GM21515 (cell line): ENCODE data around the gene ABL1.

ENCODE experiments used
- ATAC-seq: cut with Tn5 transposase; IDR thresholded peaks from one replicate; pipeline ENCODE4 v1.9.1; 2021; ENCODE audit not compliant: unreplicated experiment

The ABL1 gene

DNA sequence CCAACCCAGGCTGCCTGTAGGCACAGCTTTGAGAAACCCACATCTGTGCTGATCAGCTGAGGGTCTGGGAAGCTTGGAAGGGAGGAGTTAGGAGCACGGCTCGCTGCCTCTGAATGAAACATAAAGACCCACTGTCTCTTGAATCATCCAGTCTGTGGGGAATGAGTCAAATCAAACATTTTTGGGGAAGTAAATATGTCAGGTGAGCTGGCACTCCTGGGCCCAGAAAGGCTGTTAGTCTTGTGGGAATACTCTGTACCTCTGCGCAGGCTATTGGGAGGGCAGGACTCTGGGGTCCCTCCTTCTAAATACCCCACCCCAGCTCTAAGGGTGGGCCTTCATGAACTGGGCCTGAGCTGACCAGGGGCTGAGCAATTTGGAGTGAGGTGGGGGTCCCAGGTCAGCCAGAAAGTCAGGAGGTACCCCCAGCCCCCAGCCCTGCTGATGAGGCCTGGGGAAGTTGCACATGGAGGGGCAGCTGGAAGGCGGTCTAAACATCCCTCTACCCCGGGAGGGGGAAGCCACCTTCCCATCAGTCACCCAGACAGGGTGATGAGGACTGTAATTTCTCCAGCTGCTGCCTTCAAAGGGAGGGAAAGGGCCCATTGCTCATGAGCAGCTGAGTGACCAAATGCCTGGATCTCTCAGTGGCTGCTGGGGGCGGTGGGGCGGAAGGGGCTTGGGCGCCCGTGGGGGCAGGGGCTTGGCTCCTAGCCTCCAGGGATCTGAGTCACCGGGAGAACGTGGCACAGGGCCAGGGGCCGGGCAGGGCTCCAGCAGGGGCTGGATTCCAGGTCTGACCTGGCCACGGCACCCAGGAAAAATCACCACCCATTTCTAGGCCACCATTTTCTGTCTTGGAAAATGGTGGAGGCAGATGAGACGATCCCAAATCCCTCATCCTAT, 93.2 kb downstream of the ABL1 start:
- no peak for ATAC-seq

DNA sequence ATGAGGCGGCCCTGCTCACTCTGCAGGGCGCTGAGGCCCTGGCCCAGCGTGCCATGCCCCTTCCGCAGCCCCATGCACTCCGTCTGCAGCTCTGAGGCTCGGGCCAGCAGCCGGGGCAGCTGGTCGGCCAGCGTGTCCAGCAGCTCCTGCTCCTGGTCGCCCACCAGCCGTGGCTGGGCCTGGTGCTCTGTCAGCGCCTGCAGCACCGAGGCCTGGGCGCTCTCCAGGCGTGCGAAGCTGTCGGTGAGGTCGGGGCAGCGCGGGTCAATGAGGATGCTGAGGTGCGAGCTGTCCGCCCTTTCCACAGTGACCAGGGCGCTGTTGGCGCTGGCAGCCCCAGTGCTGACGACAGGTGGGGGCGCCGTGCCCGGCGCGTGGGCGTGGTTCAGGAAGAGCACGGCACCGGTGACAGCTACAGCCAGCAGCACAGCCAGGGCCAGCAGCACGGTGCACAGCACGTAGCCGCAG, 94.6 kb downstream of the ABL1 start:
- ATAC-seq: no peak

DNA sequence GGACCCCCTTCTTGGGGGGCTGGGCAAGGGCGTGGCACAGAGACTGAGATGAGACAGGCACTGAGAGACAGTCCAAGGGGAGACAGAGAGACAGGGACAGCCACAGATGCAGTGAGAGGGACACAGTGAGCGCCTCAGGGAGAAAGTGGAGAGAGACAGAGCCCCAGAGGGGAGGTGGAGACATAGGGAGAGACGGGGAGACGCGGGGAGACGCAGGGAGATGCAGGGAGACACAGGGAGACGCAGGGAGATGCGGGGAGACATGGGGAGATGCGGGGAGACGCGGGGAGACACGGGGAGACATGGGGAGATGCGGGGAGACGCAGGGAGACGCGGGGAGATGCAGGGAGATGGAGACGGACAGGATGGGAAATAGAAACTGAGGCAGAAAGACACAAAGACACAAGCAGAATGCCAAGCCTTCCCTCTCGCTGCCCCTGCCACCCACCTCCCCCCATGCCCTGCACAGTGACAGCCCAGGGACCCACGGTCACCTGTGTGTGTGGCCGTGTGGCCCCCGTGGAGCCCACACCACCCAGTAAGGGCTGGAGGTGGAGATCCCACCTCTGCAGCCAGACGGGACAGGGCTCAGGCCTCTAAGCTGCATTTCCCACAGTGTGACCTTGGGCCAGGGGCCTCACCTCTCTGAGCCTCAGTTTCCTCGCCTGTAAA, 95.2 kb downstream of the ABL1 start:
- no peak for ATAC-seq

DNA sequence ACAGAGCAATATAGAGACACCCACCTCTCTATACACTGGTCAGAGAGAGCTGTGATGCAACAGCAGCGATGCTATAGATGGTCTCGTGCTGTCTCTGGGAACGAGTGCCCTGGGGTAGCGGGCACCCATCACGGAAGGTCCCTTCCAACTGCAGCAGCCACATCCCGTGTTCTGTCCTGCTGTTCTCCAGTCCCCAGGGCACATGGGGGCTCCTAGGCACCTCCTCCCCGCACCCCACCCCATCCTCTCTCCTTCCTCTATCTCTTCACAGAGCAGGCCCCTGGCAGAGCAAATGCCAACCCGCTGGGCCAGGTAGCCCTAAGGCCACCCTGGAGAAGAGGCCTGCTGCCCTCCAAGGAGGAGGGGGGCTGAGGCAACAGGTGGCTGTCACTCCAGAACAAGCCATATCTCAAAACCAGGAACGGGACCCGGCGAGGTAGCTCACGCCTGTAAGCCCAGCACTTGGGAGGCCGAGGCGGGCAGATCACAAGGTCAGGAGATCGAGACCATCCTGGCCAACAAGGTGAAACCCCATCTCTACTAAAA, 95.8 kb downstream of the ABL1 start:
- no peak for ATAC-seq

DNA sequence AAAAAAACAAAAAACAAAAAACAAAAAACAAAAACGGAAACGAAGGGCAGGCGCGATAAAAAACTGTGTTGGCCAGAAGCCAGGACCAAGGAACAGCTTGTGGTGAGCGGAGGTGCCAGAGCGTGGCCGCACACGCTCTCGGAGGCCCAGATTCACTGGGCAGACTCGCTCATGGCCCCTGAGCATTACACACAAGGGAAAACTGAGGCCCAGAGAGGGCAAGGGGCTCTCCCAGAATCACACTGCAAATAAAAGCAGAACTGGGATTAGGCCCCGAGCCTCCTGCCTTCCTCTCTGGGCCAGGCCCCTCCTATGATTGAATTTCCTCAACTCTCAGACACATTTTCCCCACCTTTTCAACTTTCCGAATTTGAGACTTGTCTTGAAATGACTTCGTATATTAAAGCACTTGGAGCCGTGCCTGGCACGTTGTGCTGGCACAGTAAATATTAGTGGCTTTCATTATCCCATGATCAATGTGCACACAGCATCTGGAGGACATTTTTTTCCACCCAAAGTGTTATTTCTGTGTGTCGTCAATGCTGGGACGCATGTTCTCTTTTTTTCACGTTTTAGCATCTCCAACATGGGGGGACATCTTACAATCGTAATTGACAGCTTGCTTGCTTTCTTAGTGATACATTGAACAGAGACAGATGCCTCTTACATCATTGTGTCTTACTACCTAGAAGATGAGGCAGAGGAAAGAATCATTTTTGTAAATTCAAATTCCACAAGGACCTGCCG, 96.6 kb downstream of the ABL1 start:
- no peak for ATAC-seq

DNA sequence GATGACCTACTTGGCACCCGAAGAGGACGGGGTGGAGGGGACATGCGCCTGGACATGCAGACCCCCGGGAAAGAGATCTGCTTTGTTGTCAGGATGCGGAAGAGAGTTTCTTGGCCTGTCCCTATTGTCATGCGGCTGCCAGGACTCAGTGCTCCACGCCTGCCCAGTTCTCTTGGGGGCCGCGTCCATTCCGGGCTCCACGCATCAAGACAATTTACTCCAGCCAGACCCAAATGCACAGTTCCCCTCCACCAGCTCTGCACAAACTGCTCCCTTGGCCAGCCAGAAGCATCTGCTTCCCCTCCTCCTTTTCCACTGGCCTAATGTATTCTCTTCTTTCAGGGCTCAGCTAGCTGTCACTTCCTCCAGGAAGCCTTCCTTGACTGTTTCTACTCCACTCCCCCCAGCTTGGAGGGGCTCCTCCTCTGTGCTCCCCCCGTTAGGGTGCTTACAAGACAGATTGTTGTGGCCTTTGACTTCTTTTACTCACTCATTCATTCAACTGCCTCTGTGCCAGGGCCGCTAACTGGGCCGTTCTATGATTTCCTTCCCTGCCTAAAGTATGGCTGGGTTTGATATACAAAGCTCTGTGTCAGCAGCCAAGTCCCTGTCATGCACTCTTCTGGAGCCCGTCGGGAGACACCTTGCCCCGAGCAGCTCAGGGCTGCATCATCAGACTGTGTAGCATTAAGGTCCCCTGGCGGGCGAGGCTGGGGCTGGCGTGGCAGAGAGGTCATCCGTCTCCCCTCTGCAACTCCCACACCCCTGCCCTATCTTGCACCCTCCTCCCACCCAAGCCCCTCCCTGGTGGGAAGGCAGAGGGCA, 97.4 kb downstream of the ABL1 start:
- no peak for ATAC-seq

DNA sequence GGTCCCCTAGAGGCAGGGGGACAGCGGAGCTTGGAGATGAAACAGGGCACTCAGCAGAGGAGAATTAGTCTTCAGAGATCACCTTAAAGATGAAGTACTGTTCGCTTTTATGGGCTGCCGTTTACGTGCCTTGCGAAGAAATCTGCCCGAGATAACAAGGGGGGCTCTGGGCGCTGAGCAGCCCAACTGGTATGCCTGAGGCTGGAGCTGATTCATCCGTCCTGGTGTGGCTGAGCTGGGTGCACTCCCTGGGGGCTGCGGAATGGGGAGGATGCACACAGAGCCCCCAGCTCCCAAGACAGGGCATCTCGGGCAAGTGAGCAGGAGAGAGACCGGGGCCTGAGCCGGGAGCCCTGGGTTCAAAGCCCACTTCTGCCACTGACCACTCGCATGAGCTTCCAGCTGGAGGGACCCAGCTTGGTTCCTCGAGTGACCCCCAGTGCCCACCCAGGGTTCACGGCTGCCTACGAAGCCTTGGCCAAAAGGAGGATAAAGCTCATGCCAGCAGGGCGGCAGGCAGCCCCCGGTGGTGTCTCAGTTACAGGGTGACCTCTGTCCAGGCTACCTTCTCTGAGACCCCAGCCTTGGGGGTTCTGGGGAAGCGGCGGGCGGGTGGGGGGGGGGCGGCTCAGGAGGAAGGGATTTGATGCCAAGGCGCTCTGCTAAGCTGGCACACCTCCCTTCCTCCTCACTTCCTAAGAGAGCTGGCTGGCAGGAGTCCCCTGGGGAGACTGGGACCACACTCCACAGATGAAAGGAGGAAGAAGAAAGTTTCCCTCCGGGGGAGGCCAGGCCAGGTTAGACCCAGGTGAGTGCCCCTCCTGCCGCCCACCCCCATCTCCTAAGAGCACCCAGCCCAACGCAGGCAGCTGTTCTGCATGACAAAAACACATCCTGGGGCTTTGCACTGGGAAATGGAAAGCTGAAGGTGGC, 98.3 kb downstream of the ABL1 start:
- no peak for ATAC-seq

DNA sequence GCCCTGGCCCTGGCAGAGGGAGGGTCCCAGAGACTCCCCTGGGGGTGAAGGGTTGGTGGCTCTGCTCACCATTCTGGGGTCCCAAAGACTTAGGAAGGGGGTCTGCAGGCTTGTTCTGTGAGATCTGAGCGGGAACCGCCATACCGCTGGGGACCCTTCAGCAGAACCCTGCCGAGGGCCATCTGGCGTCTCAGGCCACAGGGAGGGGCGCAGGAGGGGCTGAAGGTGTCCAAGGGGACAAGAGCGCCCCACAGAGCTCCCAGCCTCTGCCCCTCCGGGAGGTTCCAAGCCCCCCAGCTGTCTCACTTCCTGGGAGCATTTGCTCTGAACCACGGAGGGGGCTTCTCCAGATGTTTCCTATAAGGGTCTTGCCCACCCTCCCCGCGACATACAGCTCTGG, 99.2 kb downstream of the ABL1 start:
- ATAC-seq: no peak

DNA sequence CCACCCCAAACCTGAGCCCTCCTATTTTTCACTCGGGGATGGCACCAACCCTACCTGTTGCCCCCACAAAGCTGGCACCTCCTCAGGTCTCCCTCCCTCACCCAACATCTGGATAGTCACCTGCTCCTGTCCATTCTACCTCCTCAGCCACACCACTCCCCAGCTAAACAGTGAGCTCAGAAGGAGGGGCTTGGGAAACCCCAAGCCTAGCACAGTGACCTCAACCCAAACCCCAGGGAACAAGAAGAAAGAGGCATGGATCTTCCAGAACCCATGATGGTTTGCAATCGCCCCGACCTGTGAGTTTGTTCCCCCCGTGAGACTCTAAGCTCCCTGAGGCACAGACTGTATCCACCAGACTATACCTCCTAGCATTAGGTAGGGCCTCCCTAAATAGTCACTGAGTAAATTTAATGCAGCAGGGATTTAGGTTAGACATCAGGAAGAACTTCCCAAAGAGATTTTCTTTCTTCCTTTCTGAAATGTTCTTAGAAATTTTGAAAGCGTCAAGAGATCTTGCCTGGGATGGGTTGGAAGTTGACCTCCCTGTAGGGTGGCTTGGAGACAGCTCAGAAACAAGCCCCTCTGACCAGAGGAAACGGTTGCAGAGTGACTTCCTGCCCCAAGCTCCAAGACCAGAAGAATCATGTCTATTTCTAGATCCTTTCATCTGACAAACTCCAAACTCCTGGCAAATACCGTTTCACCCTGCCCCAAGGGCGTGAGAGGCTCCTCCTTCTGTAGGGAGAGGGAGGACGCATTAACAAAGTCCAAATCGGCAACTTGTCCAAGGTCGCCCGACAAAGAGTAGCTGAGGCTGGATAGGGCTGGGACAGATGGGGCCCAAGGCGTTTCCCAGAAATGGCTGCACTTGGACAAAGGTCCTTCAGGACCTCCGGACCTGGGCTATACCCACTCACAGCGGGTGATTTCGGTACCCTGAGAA, 99.9 kb downstream of the ABL1 start:
- no peak for ATAC-seq

DNA sequence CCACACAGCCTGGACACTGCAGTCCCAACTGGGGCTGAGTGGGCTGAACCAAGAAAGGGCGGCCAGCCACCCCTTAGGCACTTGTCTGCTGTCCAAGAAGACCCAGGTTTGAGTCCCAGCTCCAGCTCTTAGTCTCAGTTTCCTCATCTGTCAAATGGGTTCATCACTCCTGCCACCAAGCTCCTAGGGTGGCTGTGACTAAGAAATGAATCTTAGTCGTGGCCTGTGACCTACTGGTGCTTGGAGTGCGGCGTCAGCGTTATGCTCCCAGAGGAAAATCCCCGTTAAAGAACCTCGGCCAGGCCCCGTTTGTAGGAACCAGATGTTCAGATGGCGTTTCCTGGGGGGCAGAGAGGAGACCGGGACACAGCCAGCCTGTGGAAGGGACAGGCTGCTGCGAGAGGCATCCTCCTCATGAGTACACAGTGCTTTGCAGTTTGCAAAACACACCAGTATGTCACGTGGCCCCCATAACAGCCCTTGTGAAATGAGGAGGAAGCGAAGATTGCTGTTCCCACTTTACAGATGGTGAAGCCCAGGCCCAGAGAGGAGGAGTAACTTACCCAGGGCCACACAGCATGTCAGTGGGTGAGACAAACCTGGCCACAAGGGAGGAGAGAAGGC, 100.7 kb downstream of the ABL1 start:
- ATAC-seq: no peak

DNA sequence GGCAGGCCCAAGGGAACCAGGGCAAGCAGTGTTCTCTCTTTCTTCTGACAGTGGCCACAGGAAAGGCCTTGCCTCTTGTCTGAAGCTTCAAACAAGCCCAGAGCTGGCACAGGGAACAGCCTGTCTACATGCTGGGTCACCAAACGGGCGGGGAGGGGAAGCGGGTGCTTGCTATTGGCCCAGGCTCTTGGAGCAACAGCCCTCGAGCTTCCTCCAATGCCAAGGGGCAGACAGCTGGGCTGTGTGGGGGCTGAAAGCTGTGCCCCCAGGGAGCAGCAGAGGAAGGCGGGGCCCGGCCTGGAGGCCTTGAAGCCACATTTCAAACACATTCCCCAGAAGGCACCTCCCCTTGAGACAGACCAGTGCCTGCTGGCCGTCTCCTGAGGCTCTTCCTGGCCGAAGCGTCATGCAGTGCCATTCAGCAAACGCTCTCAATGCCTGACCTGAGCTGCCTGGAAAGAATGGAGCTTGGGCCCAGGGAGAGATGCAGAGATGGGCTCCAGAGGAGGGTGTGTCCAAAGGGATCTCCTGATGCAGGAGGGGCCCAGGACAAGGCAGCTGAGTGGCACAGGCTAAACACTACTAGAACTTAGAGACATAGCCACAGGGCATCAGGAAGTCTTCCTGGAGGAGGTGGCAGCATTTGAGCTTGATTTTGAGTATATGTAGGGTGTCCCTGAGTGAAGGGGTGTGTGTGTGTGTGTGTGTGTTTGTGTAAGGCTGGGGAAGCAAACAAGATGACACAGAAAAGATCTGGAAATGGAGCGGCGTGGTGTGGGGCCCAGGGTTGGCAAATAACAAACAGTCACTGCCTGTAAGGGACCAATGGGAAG, 101.4 kb downstream of the ABL1 start:
- no peak for ATAC-seq
